ENCODE measurements around the gene ALKBH2. TPM values are rescaled to one million over a fixed set of nuclear protein-coding genes. Genes with fewer than 3 reads are reported as not detected.
A peak's percentile ranks its signal among the peaks of the same experiment; 100 is the strongest.

ALKBH2 gene
- total RNA-seq, 1 donor from 2014 or later, result 7.7 TPM

- intact Hi-C loops (cut with DNase I), result loop anchor here (2.0 kb wide), 2 partner anchors 15 to 45 kb away; no protein-coding TSS in a partner anchor
- ATAC-seq (peak; percentile 78), DNase-seq (ENCODE audit: missing footprints) (peak; percentile 88)
Measured at GRCh38 chr12:109115758-109116610, 22.7 kb upstream of the ALKBH2 start, which contains the start of gene ACACB. Gene ACACB, plus strand, starts transcription at chr12:109116587. Its CDS starts 22,819 bp downstream, at chr12:109139406.

GRCh38 chr12:109115404-109115757 is 22.1 kb upstream of the ALKBH2 start:
- intact Hi-C loops (cut with DNase I), result loop anchor here (2.0 kb wide), 1 partner anchor 45 kb away; no protein-coding TSS in a partner anchor
- peak; percentile 0 for ATAC-seq
- no peak for DNase-seq (ENCODE audit: missing footprints)

- intact Hi-C loops (cut with DNase I), result loop anchor here (2.0 kb wide), 1 partner anchor 46 kb away; no protein-coding TSS in a partner anchor
- no peak for ATAC-seq
- no peak for DNase-seq (ENCODE audit: missing footprints)
Measured at GRCh38 chr12:109114644-109115043, 21.4 kb upstream of the ALKBH2 start.

- intact Hi-C loops (cut with DNase I), result loop anchor here (2.0 kb wide), 1 partner anchor 47 kb away; no protein-coding TSS in a partner anchor
- no peak for ATAC-seq
Measured at GRCh38 chr12:109113661-109114321, 20.5 kb upstream of the ALKBH2 start.

GRCh38 chr12:109112720-109113465 is 19.6 kb upstream of the ALKBH2 start:
- no peak for ATAC-seq
- intact Hi-C loops (cut with DNase I), result no loop called here

More at GRCh38 chr12:109113661-109114321, 20.5 kb upstream of the ALKBH2 start:
- no peak for DNase-seq (ENCODE audit: missing footprints)

GRCh38 chr12:109110988-109111495 is 17.8 kb upstream of the ALKBH2 start:
- DNase-seq (ENCODE audit: missing footprints) (peak; percentile 95), ATAC-seq (peak; percentile 93)
- intact Hi-C loops (cut with DNase I), result loop anchor here (2.0 kb wide), 1 partner anchor 44 kb away; no protein-coding TSS in a partner anchor

More at GRCh38 chr12:109112720-109113465, 19.6 kb upstream of the ALKBH2 start:
- no peak for DNase-seq (ENCODE audit: missing footprints)

GRCh38 chr12:109109746-109110350 is 16.6 kb upstream of the ALKBH2 start:
- no peak for ATAC-seq
- no peak for DNase-seq (ENCODE audit: missing footprints)
- intact Hi-C loops (cut with DNase I), result loop anchor here (2.0 kb wide), 1 partner anchor 45 kb away; no protein-coding TSS in a partner anchor

GRCh38 chr12:109105176-109105575 is 11.9 kb upstream of the ALKBH2 start:
- intact Hi-C loops (cut with DNase I), result no loop called here
- ATAC-seq (no peak), DNase-seq (ENCODE audit: missing footprints) (no peak)

- ATAC-seq (no peak), DNase-seq (ENCODE audit: missing footprints) (no peak)
- intact Hi-C loops (cut with DNase I), result no loop called here
Measured at GRCh38 chr12:109102491-109102890, 9.2 kb upstream of the ALKBH2 start.

- ATAC-seq, result no peak
- intact Hi-C loops (cut with DNase I), result no loop called here
- DNase-seq (ENCODE audit: missing footprints), result no peak
Measured at GRCh38 chr12:109100741-109101140, 7.5 kb upstream of the ALKBH2 start.

- intact Hi-C loops (cut with DNase I), result loop anchor here (10.0 kb wide), 3 partner anchors 215 to 455 kb away; partner anchors contain the start of genes DAO and SSH1
- ATAC-seq (no peak), DNase-seq (ENCODE audit: missing footprints) (no peak)
Measured at GRCh38 chr12:109099431-109100020, 6.3 kb upstream of the ALKBH2 start.

- no peak for DNase-seq (ENCODE audit: missing footprints)
- intact Hi-C loops (cut with DNase I), result loop anchor here (10.0 kb wide), 3 partner anchors 214 to 454 kb away; partner anchors contain the start of genes DAO and SSH1
- no peak for ATAC-seq
Measured at GRCh38 chr12:109098651-109099050, 5.4 kb upstream of the ALKBH2 start.

GRCh38 chr12:109098183-109098604 is 4.9 kb upstream of the ALKBH2 start:
- ATAC-seq (peak; percentile 63), DNase-seq (ENCODE audit: missing footprints) (peak; percentile 89)
- intact Hi-C loops (cut with DNase I), result loop anchor here (10.0 kb wide), 3 partner anchors 213 to 453 kb away; partner anchors contain the start of genes DAO and SSH1

GRCh38 chr12:109097435-109098182 is 4.3 kb upstream of the ALKBH2 start, which contains the start of gene UNG:
Gene UNG, plus strand, starts transcription at chr12:109097597. Its CDS starts 83 bp downstream, at chr12:109097680.
- peak; percentile 98 for DNase-seq (ENCODE audit: missing footprints)
- intact Hi-C loops (cut with DNase I), result loop anchor here (10.0 kb wide), 3 partner anchors 213 to 453 kb away; partner anchors contain the start of genes DAO and SSH1
- peak; percentile 96 for ATAC-seq

GRCh38 chr12:109097140-109097434 is 3.8 kb upstream of the ALKBH2 start:
- intact Hi-C loops (cut with DNase I), result loop anchor here (10.0 kb wide), 3 partner anchors 212 to 452 kb away; partner anchors contain the start of genes DAO and SSH1
- no peak for ATAC-seq

GRCh38 chr12:109092497-109093021 is 713 bp downstream of the ALKBH2 start:
- ATAC-seq (no peak), DNase-seq (ENCODE audit: missing footprints) (no peak)
- intact Hi-C loops (cut with DNase I), result loop anchor here (2.0 to 10.0 kb wide), 4 partner anchors 208 to 530 kb away; partner anchors contain the start of genes DAO, ISCU and SSH1

More at GRCh38 chr12:109097140-109097434, 3.8 kb upstream of the ALKBH2 start:
- no peak for DNase-seq (ENCODE audit: missing footprints)

Measured in Right ventricle myocardium inferior (tissue), 1 donor.